ENCODE data around the gene DYRK1A. TPM values are rescaled to one million over a fixed set of nuclear protein-coding genes. Genes with fewer than 3 reads are reported as not detected.

Gene DYRK1A
- polyA plus RNA-seq, 1 donor (not counting 4 experiments of a cell fraction or from before 2014, with no cell fraction given): 25.3 TPM

- Histone ChIP-seq H3K27ac (ENCODE audit: control insufficient read depth, insufficient read depth, low read length) (no peak overlapping the region), H3K4me3 (ENCODE audit: control insufficient read depth in 2 of 3, extremely low read depth in 1 of 3, insufficient read depth in 2 of 3, low read depth in 1 of 3, low read length in 3 of 3) (no peak overlapping the region), H3K27me3 (ENCODE audit: control insufficient read depth, extremely low read depth, insufficient read depth, low read length) (no peaks in the 10 kb centered on the region), H3K36me3 (ENCODE audit: control insufficient read depth in 2 of 2, extremely low read depth in 1 of 2, insufficient read depth in 2 of 2, low read length in 2 of 2) (no peaks in the 10 kb centered on the region), H3K9me1 (ENCODE audit: control insufficient read depth, extremely low read depth, insufficient read depth, low read length) (no peaks in the 10 kb centered on the region), H3K4me2 (ENCODE audit: control insufficient read depth, extremely low read depth, insufficient read depth, low read depth, low read length) (no peak overlapping the region), H3K4me1 (ENCODE audit: control insufficient read depth, extremely low read depth, insufficient read depth, low read length) (peaks cover 43% of the 10 kb centered on the region), H3K9ac (ENCODE audit: control insufficient read depth, extremely low read depth, insufficient read depth, low read length) (no peak overlapping the region), H2AFZ (ENCODE audit: control insufficient read depth, low read length) (no peak overlapping the region), H3K9me3 (ENCODE audit: control insufficient read depth, low read depth, low read length) (no peaks in the 10 kb centered on the region), H3K79me2 (ENCODE audit: control insufficient read depth, insufficient read depth, low read length) (no peaks in the 10 kb centered on the region), H4K20me1 (ENCODE audit: control insufficient read depth, extremely low read depth, insufficient read depth, low read length) (no peaks in the 10 kb centered on the region)
- FAIRE-seq: no peak
- dilution Hi-C loops (cut with MboI; ENCODE audit: extremely low pct_ligation_motif_present, low sequenced_read_pairs): no loop called here
- DNase-seq (ENCODE audit: low read depth, low spot score): no peak
- TF ChIP-seq CTCF (optimal IDR thresholded peaks at IDR 0.05 in 1 of 3, IDR thresholded peaks at IDR 0.05 in 1 of 3, conservative IDR thresholded peaks at IDR 0.05 in 1 of 3; ENCODE audit: extremely low read depth in 1 of 3, insufficient read depth in 2 of 3, low read length in 3 of 3) (no peak), EZH2 (IDR thresholded peaks at IDR 0.05; ENCODE audit: low read length) (no peak)
Measured at GRCh38 chr21:37337179-37337578, 29.4 kb upstream of the DYRK1A start.

GRCh38 chr21:37337831-37338230 lies 28.7 kb upstream of the DYRK1A start:
- H3K9ac ChIP-seq (ENCODE audit: control insufficient read depth, extremely low read depth, insufficient read depth, low read length): no peak overlapping the region
- H2AFZ ChIP-seq (ENCODE audit: control insufficient read depth, low read length): no peak overlapping the region
- no peaks in the 10 kb centered on the region for H3K36me3 ChIP-seq (ENCODE audit: control insufficient read depth in 2 of 2, extremely low read depth in 1 of 2, insufficient read depth in 2 of 2, low read length in 2 of 2)
- H3K27me3 ChIP-seq (ENCODE audit: control insufficient read depth, extremely low read depth, insufficient read depth, low read length): no peaks in the 10 kb centered on the region
- H3K9me1 ChIP-seq (ENCODE audit: control insufficient read depth, extremely low read depth, insufficient read depth, low read length): no peaks in the 10 kb centered on the region
- no peaks in the 10 kb centered on the region for H4K20me1 ChIP-seq (ENCODE audit: control insufficient read depth, extremely low read depth, insufficient read depth, low read length)
- H3K79me2 ChIP-seq (ENCODE audit: control insufficient read depth, insufficient read depth, low read length): no peaks in the 10 kb centered on the region
- no peak overlapping the region for H3K4me2 ChIP-seq (ENCODE audit: control insufficient read depth, extremely low read depth, insufficient read depth, low read depth, low read length)
- H3K4me3 ChIP-seq (ENCODE audit: control insufficient read depth in 2 of 3, extremely low read depth in 1 of 3, insufficient read depth in 2 of 3, low read depth in 1 of 3, low read length in 3 of 3): no peak overlapping the region
- peaks cover 47% of the 10 kb centered on the region for H3K4me1 ChIP-seq (ENCODE audit: control insufficient read depth, extremely low read depth, insufficient read depth, low read length)
- DNase-seq (ENCODE audit: low read depth, low spot score) (no peak), FAIRE-seq (no peak)
- H3K9me3 ChIP-seq (ENCODE audit: control insufficient read depth, low read depth, low read length): no peaks in the 10 kb centered on the region
- TF ChIP-seq EZH2 (IDR thresholded peaks at IDR 0.05; ENCODE audit: low read length): no peak
- H3K27ac ChIP-seq (ENCODE audit: control insufficient read depth, insufficient read depth, low read length): peak overlapping the region; percentile 88
- dilution Hi-C loops (cut with MboI; ENCODE audit: extremely low pct_ligation_motif_present, low sequenced_read_pairs): no loop called here
